Gastroesophageal sphincter (tissue), 4 donors: ENCODE measurements around the gene COL18A1. TPM values are rescaled to one million over a fixed set of nuclear protein-coding genes. Genes with fewer than 3 reads are reported as not detected.

Experiments
- ATAC-seq: fragments of 150-250 bp; one replicate; pipeline ENCODE4 v1.9.1; 2016; ENCODE audit warnings: mild to moderate bottlenecking, moderate library complexity
- H3K27ac ChIP-seq, 4 donors: fragments of 200-600 bp; sonication (generic) in 3 of 4; 1 replicate in 3 of 4; 2 replicates in 1 of 4; pipeline ENCODE4 v1.5.1; 2016 to 2019
- H3K27me3 ChIP-seq: fragments of 200-600 bp; sonication (generic); one replicate; pipeline ENCODE4 v1.5.1; 2019
- H3K36me3 ChIP-seq, 2 donors: fragments of 200-600 bp; sonication (generic); one replicate each; pipeline ENCODE4 v1.5.1; 2019; ENCODE audit warnings: control low read depth in 1 of 2
- H3K4me1 ChIP-seq, 3 donors: fragments of 200-600 bp; sonication (generic); 1 replicate in 2 of 3; 2 replicates in 1 of 3; pipeline ENCODE4 v1.5.1; 2016 to 2019; ENCODE audit warnings: control low read depth in 2 of 3
- H3K4me3 ChIP-seq, 2 donors: fragments of 200-600 bp; sonication (generic); one replicate each; pipeline ENCODE4 v1.5.1; 2019; ENCODE audit warnings: mild to moderate bottlenecking in 1 of 2, moderate library complexity in 1 of 2
- H3K9me3 ChIP-seq, 3 donors: fragments of 200-600 bp; sonication (generic); one replicate each; pipeline ENCODE4 v1.5.1; 2017 to 2019; ENCODE audit warnings: control low read depth in 2 of 3
- EP300 ChIP-seq: sonication (generic); formaldehyde crosslinking; IDR thresholded peaks from one replicate; pipeline ENCODE4 v1.6.1; 2017; ENCODE audit warnings: antibody characterized with exemption, mild to moderate bottlenecking
- POLR2A ChIP-seq, 2 donors: fragments of 450-650 bp; IDR thresholded peaks; one replicate each; pipeline ENCODE4 v1.6.1; 2017; ENCODE audit warnings: antibody characterized with exemption in 2 of 2, mild to moderate bottlenecking in 2 of 2, moderate library complexity in 1 of 2
- POLR2AphosphoS5 ChIP-seq: sonication (generic); formaldehyde crosslinking; IDR thresholded peaks from one replicate; pipeline ENCODE4 v1.6.1; 2017; ENCODE audit warnings: antibody characterized with exemption
- WGBS, 2 donors: methylation state at CpG; one replicate each; pipeline ENCODE4 v1.1.5; 2018; ENCODE audit warnings: low coverage in 1 of 2; 5-methylcytosine and 5-hydroxymethylcytosine counted together
- total RNA-seq, 4 donors: library from RNA; depleted of rRNA; stranded (reverse); fragments of >200 nt; gene quantifications; one replicate each; pipeline ENCODE4 v1.1.0, GENCODE V29; 2016
- TF ChIP-seq, protein P1 (sequence below), 4 experiments: fragments of 200-600 bp in 2 of 4; fragments of 450-650 bp in 2 of 4; sonication (generic) in 1 of 4; IDR thresholded peaks; one replicate each; pipeline ENCODE4 v1.5.1; 2017 to 2019; ENCODE audit warnings: antibody characterized with exemption in 4 of 4, mild to moderate bottlenecking in 2 of 4, moderate library complexity in 2 of 4

Gene COL18A1
- total RNA-seq, 4 donors from 2014 or later: 69.3 to 116 (median 78.4) TPM

DNA sequence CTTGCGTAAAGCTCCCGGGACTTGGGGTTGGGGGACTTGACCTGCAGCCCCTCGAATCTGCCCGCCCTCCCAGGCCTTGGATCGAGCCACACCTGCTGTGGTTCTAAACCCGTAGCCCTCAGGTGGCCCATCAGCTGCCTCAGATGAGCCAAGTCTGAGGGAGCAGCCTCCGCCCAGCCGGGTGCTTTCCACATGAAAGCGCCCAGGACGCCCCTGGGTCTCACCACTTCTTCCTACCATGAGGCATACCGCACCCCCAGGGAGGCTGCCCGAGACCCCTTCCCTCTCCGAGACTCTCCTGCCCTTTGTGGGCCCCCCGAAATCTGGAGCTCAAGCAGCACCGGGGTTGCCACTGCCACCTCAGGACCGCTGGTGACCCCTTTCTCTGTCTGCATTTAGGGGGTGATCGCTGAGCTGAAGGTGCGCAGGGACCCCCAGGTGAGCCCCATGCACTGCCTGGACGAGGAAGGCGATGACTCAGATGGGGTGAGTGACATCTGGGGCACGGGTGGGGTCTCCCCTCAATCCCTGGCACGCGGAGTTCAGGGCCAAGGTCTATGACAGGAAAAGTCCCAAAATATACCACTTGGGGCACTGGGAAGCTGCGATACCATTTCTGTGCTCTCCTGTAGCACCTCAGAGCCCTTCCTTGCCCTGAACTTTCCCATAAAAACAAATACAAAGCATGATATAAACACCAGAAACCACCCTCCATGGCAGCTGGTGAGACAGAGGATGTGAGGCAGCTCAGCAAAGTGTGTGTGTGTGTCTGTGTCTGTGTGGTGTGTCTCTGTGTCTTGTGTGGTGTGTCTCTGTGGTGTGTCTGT is 68.7 kb downstream of the COL18A1 start:
- ATAC-seq: no peak
- no peak overlapping the region for H3K4me3 ChIP-seq
- TF ChIP-seq POLR2A (IDR thresholded peaks at IDR 0.05) (no peak), POLR2AphosphoS5 (no peak), EP300 (no peak)
- TF ChIP-seq, protein P1, sequence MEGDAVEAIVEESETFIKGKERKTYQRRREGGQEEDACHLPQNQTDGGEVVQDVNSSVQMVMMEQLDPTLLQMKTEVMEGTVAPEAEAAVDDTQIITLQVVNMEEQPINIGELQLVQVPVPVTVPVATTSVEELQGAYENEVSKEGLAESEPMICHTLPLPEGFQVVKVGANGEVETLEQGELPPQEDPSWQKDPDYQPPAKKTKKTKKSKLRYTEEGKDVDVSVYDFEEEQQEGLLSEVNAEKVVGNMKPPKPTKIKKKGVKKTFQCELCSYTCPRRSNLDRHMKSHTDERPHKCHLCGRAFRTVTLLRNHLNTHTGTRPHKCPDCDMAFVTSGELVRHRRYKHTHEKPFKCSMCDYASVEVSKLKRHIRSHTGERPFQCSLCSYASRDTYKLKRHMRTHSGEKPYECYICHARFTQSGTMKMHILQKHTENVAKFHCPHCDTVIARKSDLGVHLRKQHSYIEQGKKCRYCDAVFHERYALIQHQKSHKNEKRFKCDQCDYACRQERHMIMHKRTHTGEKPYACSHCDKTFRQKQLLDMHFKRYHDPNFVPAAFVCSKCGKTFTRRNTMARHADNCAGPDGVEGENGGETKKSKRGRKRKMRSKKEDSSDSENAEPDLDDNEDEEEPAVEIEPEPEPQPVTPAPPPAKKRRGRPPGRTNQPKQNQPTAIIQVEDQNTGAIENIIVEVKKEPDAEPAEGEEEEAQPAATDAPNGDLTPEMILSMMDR (IDR thresholded peaks at IDR 0.05): no peak
- WGBS, 2 donors: 95 to 100% methylated on average over 3 of the region's 24 CpGs
- no peak overlapping the region for H3K27ac ChIP-seq
- peaks cover 0 to 57% (median 28%) of the 10 kb centered on the region in 3 donors for H3K4me1 ChIP-seq
- H3K27me3 ChIP-seq: peaks cover 15% of the 10 kb centered on the region
- H3K9me3 ChIP-seq: no peaks in the 10 kb centered on the region
- peaks cover 0 to 34% of the 10 kb centered on the region in 2 donors for H3K36me3 ChIP-seq

DNA sequence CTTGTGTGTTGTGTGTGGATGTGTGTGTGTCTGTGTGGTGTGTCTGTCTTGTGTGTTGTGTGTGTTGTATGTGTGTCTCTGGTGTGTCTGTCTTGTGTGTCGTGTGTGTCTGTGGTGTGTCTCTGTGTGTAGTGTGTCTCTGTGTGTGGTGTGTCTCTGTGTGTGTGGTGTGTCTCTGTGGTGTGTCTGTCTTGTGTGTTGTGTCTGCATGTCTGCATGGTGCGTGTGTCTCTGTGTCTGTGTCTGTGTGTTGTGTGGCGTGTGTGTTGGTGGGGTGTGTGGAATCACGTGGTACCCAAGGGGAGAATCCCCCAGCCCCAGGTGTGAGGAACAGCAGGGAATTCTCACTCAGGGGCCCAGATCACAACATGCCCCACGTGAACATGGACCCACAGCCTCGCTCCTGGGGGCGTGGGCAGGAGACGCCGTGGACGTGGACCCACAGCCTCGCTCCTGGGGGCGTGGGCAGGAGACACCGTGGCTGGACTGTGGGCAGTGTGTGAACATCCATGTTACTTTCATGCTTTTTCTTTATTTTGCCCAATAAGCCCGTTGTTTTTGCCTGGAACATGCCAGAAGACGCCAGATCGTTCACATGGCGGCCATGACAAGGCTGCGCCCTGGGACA is 69.5 kb downstream of the COL18A1 start:
- 100% methylated on average over 1 to 2 of the region's 18 CpGs for WGBS, 2 donors
- Histone ChIP-seq H3K4me3 (no peak overlapping the region), H3K4me1 (peaks cover 0 to 50% (median 28%) of the 10 kb centered on the region in 3 donors), H3K9me3 (no peaks in the 10 kb centered on the region), H3K36me3 (peaks cover 0 to 35% of the 10 kb centered on the region in 2 donors), H3K27me3 (peaks cover 15% of the 10 kb centered on the region), H3K27ac (no peak overlapping the region)
- no peak for TF ChIP-seq EP300
- TF ChIP-seq, protein P1 (IDR thresholded peaks at IDR 0.05): no peak
- no peak for TF ChIP-seq POLR2A (IDR thresholded peaks at IDR 0.05)
- ATAC-seq: no peak

DNA sequence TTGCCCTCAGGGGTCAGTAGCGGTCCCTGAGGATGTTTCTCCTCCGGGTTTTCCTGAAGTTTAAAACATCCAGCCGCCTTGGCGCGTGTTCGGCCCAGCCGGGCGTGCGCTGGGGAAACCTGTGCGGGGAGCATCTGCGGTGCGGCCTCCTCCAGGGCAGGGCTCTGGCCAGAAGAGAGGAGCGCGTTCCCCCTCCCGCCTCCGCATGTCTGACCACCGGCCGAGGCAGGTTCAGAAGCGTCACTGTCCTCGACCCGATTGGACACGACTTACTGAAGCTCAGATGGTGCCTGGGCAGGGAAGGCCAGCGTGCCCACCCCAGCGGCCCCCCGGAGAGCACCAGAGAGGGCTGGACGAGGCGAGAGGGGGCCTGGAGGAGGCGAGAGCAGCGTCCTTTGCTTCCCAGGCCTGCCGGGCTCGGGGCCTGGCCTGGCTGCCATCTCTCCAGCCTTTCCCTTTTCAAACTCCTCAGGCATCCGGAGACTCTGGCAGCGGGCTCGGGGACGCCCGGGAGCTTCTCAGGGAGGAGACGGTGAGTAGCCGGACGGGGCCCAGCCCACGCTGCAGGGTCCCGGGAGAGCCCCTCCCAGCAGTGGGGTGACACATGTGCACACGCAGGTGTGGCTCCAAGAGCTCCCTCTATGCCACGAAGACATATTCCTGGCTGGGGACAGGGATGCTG is 70.2 kb downstream of the COL18A1 start:
- Histone ChIP-seq H3K27ac (no peak overlapping the region), H3K4me1 (peaks cover 0 to 44% (median 28%) of the 10 kb centered on the region in 3 donors), H3K4me3 (no peak overlapping the region), H3K9me3 (no peaks in the 10 kb centered on the region), H3K27me3 (peaks cover 15% of the 10 kb centered on the region), H3K36me3 (peaks cover 0 to 42% of the 10 kb centered on the region in 2 donors)
- ATAC-seq: no peak
- no CpG with 5 or more reads among the region's 43 CpGs for WGBS, 2 donors
- TF ChIP-seq EP300 (no peak), POLR2AphosphoS5 (no peak)

DNA sequence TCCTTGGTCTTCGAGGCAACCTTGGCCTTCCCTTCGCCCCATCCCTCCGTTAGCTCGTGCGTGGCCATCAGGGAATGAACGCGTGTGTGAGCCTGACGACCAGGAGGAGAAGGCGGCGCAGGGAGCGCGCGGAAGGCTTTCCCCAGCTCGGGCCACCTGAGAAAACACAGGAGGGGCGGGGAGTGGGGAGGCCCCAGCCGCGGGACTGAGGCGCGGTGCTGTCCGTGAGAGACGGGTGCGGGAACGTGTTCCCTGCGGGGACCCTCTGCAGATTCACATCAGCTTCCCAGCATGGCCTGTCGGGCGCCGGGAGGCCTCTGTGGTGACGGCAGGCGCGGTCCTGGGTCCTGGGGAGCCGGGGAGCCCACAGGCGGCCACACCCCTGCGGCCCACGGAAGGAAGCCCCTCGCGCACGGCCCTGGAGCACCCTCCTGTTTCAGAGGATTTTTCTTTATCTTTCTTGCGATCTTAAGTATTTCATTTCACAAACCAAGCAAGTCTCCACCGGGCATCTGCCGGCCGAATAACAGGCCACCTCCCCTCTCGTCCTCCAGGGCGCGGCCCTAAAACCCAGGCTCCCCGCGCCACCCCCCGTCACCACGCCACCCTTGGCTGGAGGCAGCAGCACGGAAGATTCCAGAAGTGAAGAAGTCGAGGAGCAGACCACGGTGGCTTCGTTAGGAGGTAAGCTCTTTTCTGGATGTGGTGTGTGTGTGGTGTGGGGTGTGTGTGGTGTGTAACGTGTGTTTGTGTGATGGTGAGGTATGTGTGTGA is 71.0 kb downstream of the COL18A1 start:
- peaks cover 0 to 37% (median 22%) of the 10 kb centered on the region in 3 donors for H3K4me1 ChIP-seq
- TF ChIP-seq POLR2AphosphoS5 (no peak), EP300 (no peak), POLR2A (IDR thresholded peaks at IDR 0.05) (no peak)
- TF ChIP-seq, protein P1 (IDR thresholded peaks at IDR 0.05): no peak
- no peak for ATAC-seq
- H3K4me3 ChIP-seq: no peak overlapping the region
- H3K9me3 ChIP-seq: no peaks in the 10 kb centered on the region
- 60 to 88% methylated on average over 1 to 13 of the region's 53 CpGs for WGBS, 2 donors
- no peak overlapping the region for H3K27ac ChIP-seq
- H3K27me3 ChIP-seq: peaks cover 15% of the 10 kb centered on the region
- peaks cover 0 to 50% of the 10 kb centered on the region in 2 donors for H3K36me3 ChIP-seq

DNA sequence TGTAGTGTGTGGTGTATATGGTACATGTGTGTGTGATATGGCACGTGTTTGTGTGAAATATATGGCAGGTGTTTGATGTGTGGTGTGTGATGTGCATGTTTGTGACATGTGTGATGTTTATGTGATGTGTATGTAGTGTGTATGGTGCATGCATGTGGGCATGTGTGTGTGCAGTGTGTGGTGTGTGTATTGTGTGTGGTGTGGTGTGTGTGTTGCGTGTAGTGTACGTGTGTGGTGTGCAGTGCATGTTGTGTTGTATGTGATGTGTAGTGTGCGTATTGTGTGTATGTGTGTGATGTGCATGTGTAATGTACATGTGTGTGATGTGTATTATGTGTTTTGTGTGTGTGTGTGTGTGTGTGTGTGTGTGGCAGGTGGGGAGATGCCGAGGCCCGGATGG is 71.6 kb downstream of the COL18A1 start:
- Histone ChIP-seq H3K27ac (no peak overlapping the region), H3K4me1 (peaks cover 0 to 31% (median 19%) of the 10 kb centered on the region in 3 donors), H3K9me3 (no peaks in the 10 kb centered on the region), H3K27me3 (peaks cover 15% of the 10 kb centered on the region), H3K4me3 (no peak overlapping the region), H3K36me3 (peaks cover 0 to 56% of the 10 kb centered on the region in 2 donors)
- WGBS, 2 donors: 87 to 88% methylated on average over 6 of the region's 6 CpGs
- no peak for ATAC-seq
- TF ChIP-seq, protein P1 (IDR thresholded peaks at IDR 0.05): no peak
- TF ChIP-seq POLR2AphosphoS5 (no peak), EP300 (no peak), POLR2A (IDR thresholded peaks at IDR 0.05) (no peak)
